ENCODE results near the gene GNAT1. TPM values are rescaled to one million over a fixed set of nuclear protein-coding genes. Genes with fewer than 3 reads are reported as not detected.
A peak's percentile ranks its signal among the peaks of the same experiment; 100 is the strongest.

GNAT1 gene
- total RNA-seq, 1 donor from 2014 or later, result not detected

- ATAC-seq (ENCODE audit: low read depth) (no peak), DNase-seq (no peak)
- H3K27me3 Mint-ChIP-seq, result peaks cover 20% of the 10 kb centered on the region
- no peaks in the 10 kb centered on the region for H3K9me3 Mint-ChIP-seq
- H3K4me3 Mint-ChIP-seq, result no peak overlapping the region
- intact Hi-C loops (cut with micrococcal nuclease), result no loop called here
- H3K4me1 Mint-ChIP-seq, result peaks cover 5% of the 10 kb centered on the region
- H3K36me3 Mint-ChIP-seq (ENCODE audit: low read depth), result no peaks in the 10 kb centered on the region
- POLR2A ChIA-PET, result interaction anchor here (0.6 kb wide), 1 partner anchor 1267 kb away, joined by 3 read pairs; no protein-coding TSS in a partner anchor
- TF ChIP-seq CTCF (IDR thresholded peaks at IDR 0.05), result no peak
- CTCF ChIA-PET, result no interaction called here
- H3K27ac Mint-ChIP-seq, result no peak overlapping the region
Observed at GRCh38 chr3:50150404-50150750, 41.0 kb upstream of the GNAT1 start.

GRCh38 chr3:50150863-50151686, 40.3 kb upstream of the GNAT1 start:
- intact Hi-C loops (cut with micrococcal nuclease), result no loop called here
- POLR2A ChIA-PET, result no interaction called here
- Mint-ChIP-seq H3K27me3 (peaks cover 24% of the 10 kb centered on the region), H3K27ac (no peak overlapping the region), H3K4me1 (peaks cover 10% of the 10 kb centered on the region), H3K36me3 (ENCODE audit: low read depth) (no peaks in the 10 kb centered on the region), H3K9me3 (no peaks in the 10 kb centered on the region), H3K4me3 (no peak overlapping the region)
- ATAC-seq (ENCODE audit: low read depth), result no peak
- DNase-seq, result no peak
- no peak for TF ChIP-seq CTCF (IDR thresholded peaks at IDR 0.05)
- CTCF ChIA-PET, result interaction anchor here (1.8 kb wide), 1 partner anchor 31 kb away, joined by 4 read pairs; no protein-coding TSS in a partner anchor

GRCh38 chr3:50151728-50152127, 39.7 kb upstream of the GNAT1 start:
- no peak for TF ChIP-seq CTCF (IDR thresholded peaks at IDR 0.05)
- no peak for DNase-seq
- peaks cover 12% of the 10 kb centered on the region for H3K4me1 Mint-ChIP-seq
- ATAC-seq (ENCODE audit: low read depth), result no peak
- H3K27ac Mint-ChIP-seq, result no peak overlapping the region
- ChIA-PET POLR2A (no interaction called here), CTCF (interaction anchor here (1.8 kb wide), 1 partner anchor 31 kb away, joined by 4 read pairs; no protein-coding TSS in a partner anchor)
- no peaks in the 10 kb centered on the region for H3K9me3 Mint-ChIP-seq
- intact Hi-C loops (cut with micrococcal nuclease), result no loop called here
- H3K27me3 Mint-ChIP-seq, result peaks cover 27% of the 10 kb centered on the region
- no peak overlapping the region for H3K4me3 Mint-ChIP-seq
- no peaks in the 10 kb centered on the region for H3K36me3 Mint-ChIP-seq (ENCODE audit: low read depth)

GRCh38 chr3:50153782-50154475, 37.5 kb upstream of the GNAT1 start:
- ChIA-PET CTCF (no interaction called here), POLR2A (no interaction called here)
- H3K9me3 Mint-ChIP-seq, result no peaks in the 10 kb centered on the region
- TF ChIP-seq CTCF (IDR thresholded peaks at IDR 0.05), result no peak
- ATAC-seq (ENCODE audit: low read depth), result no peak
- peaks cover 34% of the 10 kb centered on the region for H3K27me3 Mint-ChIP-seq
- no peaks in the 10 kb centered on the region for H3K36me3 Mint-ChIP-seq (ENCODE audit: low read depth)
- H3K27ac Mint-ChIP-seq, result no peak overlapping the region
- peaks cover 13% of the 10 kb centered on the region for H3K4me1 Mint-ChIP-seq
- intact Hi-C loops (cut with micrococcal nuclease), result loop anchor here (1.0 to 2.0 kb wide), 3 partner anchors 33 to 298 kb away; partner anchors contain the start of gene TRAIP
- H3K4me3 Mint-ChIP-seq, result peak overlapping the region; percentile 79
- DNase-seq, result no peak

- no peak for TF ChIP-seq CTCF (IDR thresholded peaks at IDR 0.05)
- ATAC-seq (ENCODE audit: low read depth), result peak; percentile 16
- H3K4me1 Mint-ChIP-seq, result peaks cover 13% of the 10 kb centered on the region
- no peak for DNase-seq
- ChIA-PET POLR2A (no interaction called here), CTCF (no interaction called here)
- peak overlapping the region; percentile 79 for H3K4me3 Mint-ChIP-seq
- H3K9me3 Mint-ChIP-seq, result no peaks in the 10 kb centered on the region
- intact Hi-C loops (cut with micrococcal nuclease), result loop anchor here (1.0 to 2.0 kb wide), 3 partner anchors 33 to 298 kb away; partner anchors contain the start of gene TRAIP
- H3K27ac Mint-ChIP-seq, result no peak overlapping the region
- H3K27me3 Mint-ChIP-seq, result peaks cover 34% of the 10 kb centered on the region
- H3K36me3 Mint-ChIP-seq (ENCODE audit: low read depth), result no peaks in the 10 kb centered on the region
Observed at GRCh38 chr3:50154476-50154839, 37.0 kb upstream of the GNAT1 start.

Measured in activated B cell treated with CpG ODN at 0.5 μM for 24 hours (primary cell).